ENCODE data around the gene AP3D1. TPM values are rescaled to one million over a fixed set of nuclear protein-coding genes. Genes with fewer than 3 reads are reported as not detected.
A peak's percentile ranks its signal among the peaks of the same experiment; 100 is the strongest.

Gene AP3D1
- total RNA-seq, 1 donor from 2014 or later = 109 TPM

GRCh38 chr19:2157452-2157851 is 6.1 kb upstream of the AP3D1 start:
- DNase-seq (no peak), ATAC-seq (ENCODE audit: low read depth) (no peak)
- TF ChIP-seq, protein P1, sequence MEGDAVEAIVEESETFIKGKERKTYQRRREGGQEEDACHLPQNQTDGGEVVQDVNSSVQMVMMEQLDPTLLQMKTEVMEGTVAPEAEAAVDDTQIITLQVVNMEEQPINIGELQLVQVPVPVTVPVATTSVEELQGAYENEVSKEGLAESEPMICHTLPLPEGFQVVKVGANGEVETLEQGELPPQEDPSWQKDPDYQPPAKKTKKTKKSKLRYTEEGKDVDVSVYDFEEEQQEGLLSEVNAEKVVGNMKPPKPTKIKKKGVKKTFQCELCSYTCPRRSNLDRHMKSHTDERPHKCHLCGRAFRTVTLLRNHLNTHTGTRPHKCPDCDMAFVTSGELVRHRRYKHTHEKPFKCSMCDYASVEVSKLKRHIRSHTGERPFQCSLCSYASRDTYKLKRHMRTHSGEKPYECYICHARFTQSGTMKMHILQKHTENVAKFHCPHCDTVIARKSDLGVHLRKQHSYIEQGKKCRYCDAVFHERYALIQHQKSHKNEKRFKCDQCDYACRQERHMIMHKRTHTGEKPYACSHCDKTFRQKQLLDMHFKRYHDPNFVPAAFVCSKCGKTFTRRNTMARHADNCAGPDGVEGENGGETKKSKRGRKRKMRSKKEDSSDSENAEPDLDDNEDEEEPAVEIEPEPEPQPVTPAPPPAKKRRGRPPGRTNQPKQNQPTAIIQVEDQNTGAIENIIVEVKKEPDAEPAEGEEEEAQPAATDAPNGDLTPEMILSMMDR (IDR thresholded peaks at IDR 0.05) = no peak
- intact Hi-C loops (cut with micrococcal nuclease) = loop anchor here (5.0 kb wide), 1 partner anchor 40 kb away; no protein-coding TSS in a partner anchor
- peaks cover 4% of the 10 kb centered on the region for H3K4me1 Mint-ChIP-seq
- POLR2A ChIA-PET = interaction anchor here (0.6 to 2.5 kb wide), 8 partner anchors 10 to 232 kb away, joined by 3 to 37 read pairs (median 6); no protein-coding TSS in a partner anchor
- CTCF ChIA-PET = interaction anchor here (0.8 to 1.4 kb wide), 5 partner anchors 42 to 159 kb away, joined by 3 to 4 read pairs (median 3); no protein-coding TSS in a partner anchor
- no peak overlapping the region for H3K27ac Mint-ChIP-seq
- H3K4me3 Mint-ChIP-seq = no peak overlapping the region
- no peaks in the 10 kb centered on the region for H3K27me3 Mint-ChIP-seq
- no peaks in the 10 kb centered on the region for H3K9me3 Mint-ChIP-seq
- H3K36me3 Mint-ChIP-seq (ENCODE audit: low read depth) = no peaks in the 10 kb centered on the region

GRCh38 chr19:2154587-2155075 is 3.3 kb upstream of the AP3D1 start:
- Mint-ChIP-seq H3K4me1 (peaks cover 20% of the 10 kb centered on the region), H3K27ac (no peak overlapping the region), H3K36me3 (ENCODE audit: low read depth) (peaks cover 3% of the 10 kb centered on the region), H3K4me3 (no peak overlapping the region), H3K9me3 (no peaks in the 10 kb centered on the region), H3K27me3 (no peaks in the 10 kb centered on the region)
- DNase-seq = no peak
- CTCF ChIA-PET = interaction anchor here (1.2 kb wide), 1 partner anchor 135 kb away, joined by 5 read pairs; no protein-coding TSS in a partner anchor
- TF ChIP-seq, protein P1 (IDR thresholded peaks at IDR 0.05) = no peak
- intact Hi-C loops (cut with micrococcal nuclease) = loop anchor here (5.0 kb wide), 4 partner anchors 33 to 468 kb away; partner anchors contain the start of genes LSM7 and SPPL2B
- POLR2A ChIA-PET = interaction anchor here (0.7 to 1.9 kb wide), 4 partner anchors 81 to 460 kb away, joined by 4 to 17 read pairs (median 12); partner anchors contain the start of gene PLEKHJ1
- ATAC-seq (ENCODE audit: low read depth) = no peak

DNA sequence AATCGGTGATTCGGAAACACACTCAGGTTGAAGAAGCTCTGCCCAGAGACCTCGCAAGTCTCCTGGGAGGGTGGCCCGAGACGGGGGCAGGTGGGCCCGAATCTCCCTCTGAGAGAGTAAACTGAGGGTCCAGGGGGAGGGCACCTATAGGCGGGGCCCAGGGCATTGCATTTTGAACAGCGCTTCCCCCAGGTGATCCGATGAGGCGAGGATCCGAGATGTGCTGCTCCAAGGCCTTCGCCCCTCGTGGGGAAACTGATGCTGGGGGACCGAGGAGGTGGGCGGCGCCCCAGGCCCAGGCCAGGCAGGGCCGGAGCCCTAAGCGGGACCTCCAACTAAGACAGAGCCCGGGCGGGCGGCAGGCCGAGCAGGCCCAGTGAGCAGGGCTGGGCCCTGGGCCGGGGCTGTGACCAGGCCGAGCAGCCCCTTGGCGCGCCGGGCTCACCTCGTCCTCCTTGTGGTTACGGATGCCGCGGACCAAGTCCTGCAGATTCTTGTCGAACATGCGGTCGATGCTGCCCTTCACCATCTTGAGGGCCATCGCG is 500 bp downstream of the AP3D1 start:
- ChIA-PET CTCF (interaction anchor here (0.6 kb wide), 1 partner anchor 54 kb away, joined by 3 read pairs; no protein-coding TSS in a partner anchor), POLR2A (interaction anchor here (0.5 to 2.1 kb wide), 12 partner anchors 16 to 247 kb away, joined by 3 to 6 read pairs (median 4); partner anchors contain the start of gene IZUMO4)
- Mint-ChIP-seq H3K27me3 (no peaks in the 10 kb centered on the region), H3K4me3 (peak overlapping the region; percentile 83), H3K27ac (peak overlapping the region; percentile 35), H3K36me3 (ENCODE audit: low read depth) (peaks cover 8% of the 10 kb centered on the region), H3K4me1 (peaks cover 39% of the 10 kb centered on the region), H3K9me3 (no peaks in the 10 kb centered on the region)
- TF ChIP-seq, protein P1 (IDR thresholded peaks at IDR 0.05) = no peak
- intact Hi-C loops (cut with micrococcal nuclease) = loop anchor here (1.0 to 5.0 kb wide), 9 partner anchors 12 to 471 kb away; partner anchors contain the start of genes DOT1L, IZUMO4, LSM7 and MKNK2
- no peak for ATAC-seq (ENCODE audit: low read depth)
- no peak for DNase-seq

GRCh38 chr19:2149980-2150793 is 1.2 kb downstream of the AP3D1 start:
- Mint-ChIP-seq H3K36me3 (ENCODE audit: low read depth) (peaks cover 11% of the 10 kb centered on the region), H3K9me3 (no peaks in the 10 kb centered on the region), H3K4me1 (peaks cover 39% of the 10 kb centered on the region), H3K27me3 (no peaks in the 10 kb centered on the region), H3K4me3 (peak overlapping the region; percentile 83), H3K27ac (no peak overlapping the region)
- DNase-seq = no peak
- POLR2A ChIA-PET = interaction anchor here (0.5 to 2.1 kb wide), 6 partner anchors 18 to 227 kb away, joined by 3 to 6 read pairs (median 4); partner anchors contain the start of gene IZUMO4
- TF ChIP-seq, protein P1 (IDR thresholded peaks at IDR 0.05) = no peak
- no peak for ATAC-seq (ENCODE audit: low read depth)
- CTCF ChIA-PET = no interaction called here
- intact Hi-C loops (cut with micrococcal nuclease) = loop anchor here (5.0 kb wide), 3 partner anchors 37 to 472 kb away; partner anchors contain the start of genes LSM7 and SPPL2B
